Measurements from ENCODE around the gene SCYGR2.

SCYGR2 gene

DNA sequence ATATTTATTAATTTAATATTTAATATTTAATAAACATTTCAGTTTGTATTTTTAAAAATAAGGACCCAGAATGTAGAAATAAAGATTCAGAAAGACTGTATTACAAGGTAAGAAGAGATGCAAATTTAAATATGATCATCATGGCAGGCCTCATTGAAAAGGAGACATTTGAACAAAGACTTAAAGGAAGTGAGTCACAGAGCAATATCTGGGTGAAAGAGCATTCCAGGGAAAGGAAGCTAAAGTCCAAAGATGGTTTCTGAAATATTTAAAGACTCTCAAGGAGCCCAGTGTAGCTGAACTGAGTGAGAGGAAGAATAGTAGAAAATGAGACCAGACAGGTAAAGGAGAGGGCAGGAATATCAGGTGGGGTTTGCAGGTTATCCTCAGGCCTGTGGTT lies 24.5 kb downstream of the SCYGR2 start:
- H3K9me3 Mint-ChIP-seq (ENCODE audit: low read depth), result no peaks in the 10 kb centered on the region
- H3K4me3 Mint-ChIP-seq, result no peak overlapping the region
- H3K36me3 Mint-ChIP-seq, result no peaks in the 10 kb centered on the region
- H3K4me1 Mint-ChIP-seq (ENCODE audit: low read depth), result no peaks in the 10 kb centered on the region
- H3K27me3 Mint-ChIP-seq, result no peaks in the 10 kb centered on the region
- H3K27ac Mint-ChIP-seq, result no peak overlapping the region

- Mint-ChIP-seq H3K4me1 (ENCODE audit: low read depth) (no peaks in the 10 kb centered on the region), H3K4me3 (no peak overlapping the region), H3K36me3 (no peaks in the 10 kb centered on the region), H3K27ac (no peak overlapping the region), H3K9me3 (ENCODE audit: low read depth) (no peaks in the 10 kb centered on the region), H3K27me3 (peaks cover 7% of the 10 kb centered on the region)
These were observed 26.7 kb downstream of the SCYGR2 start for GRCh38 chr2:227625420-227625819.

- H3K27me3 Mint-ChIP-seq, result peaks cover 7% of the 10 kb centered on the region
- no peaks in the 10 kb centered on the region for H3K4me1 Mint-ChIP-seq (ENCODE audit: low read depth)
- no peak overlapping the region for H3K27ac Mint-ChIP-seq
- no peak overlapping the region for H3K4me3 Mint-ChIP-seq
- no peaks in the 10 kb centered on the region for H3K9me3 Mint-ChIP-seq (ENCODE audit: low read depth)
- H3K36me3 Mint-ChIP-seq, result no peaks in the 10 kb centered on the region
These were observed 28.0 kb downstream of the SCYGR2 start for GRCh38 chr2:227626580-227627151.

- Mint-ChIP-seq H3K27ac (no peak overlapping the region), H3K4me3 (no peak overlapping the region), H3K36me3 (no peaks in the 10 kb centered on the region), H3K4me1 (ENCODE audit: low read depth) (no peaks in the 10 kb centered on the region), H3K27me3 (peaks cover 7% of the 10 kb centered on the region), H3K9me3 (ENCODE audit: low read depth) (no peaks in the 10 kb centered on the region)
These were observed 29.1 kb downstream of the SCYGR2 start for GRCh38 chr2:227627769-227628168.

DNA sequence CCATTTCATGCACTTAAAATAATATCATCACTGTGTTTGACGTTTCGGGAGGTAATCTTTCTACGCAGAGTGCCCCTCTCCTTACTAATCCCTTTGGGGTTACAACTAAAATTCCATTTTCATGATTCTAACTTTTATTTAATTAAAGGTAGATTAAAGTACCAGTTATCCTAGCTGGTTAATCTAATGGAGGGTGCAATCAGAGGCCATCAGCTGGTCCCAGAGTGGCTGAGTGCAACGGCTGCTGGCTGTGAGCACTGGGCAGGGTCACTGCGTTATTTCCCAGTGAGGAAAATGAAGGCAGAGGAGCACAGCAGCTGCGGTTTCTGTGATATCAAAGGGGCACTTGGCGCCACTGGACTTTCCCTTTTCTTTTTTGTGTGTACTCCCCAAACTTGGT lies 30.7 kb downstream of the SCYGR2 start:
- peaks cover 7% of the 10 kb centered on the region for H3K27me3 Mint-ChIP-seq

GRCh38 chr2:227630322-227630721 lies 31.6 kb downstream of the SCYGR2 start:
- no peak overlapping the region for H3K4me3 Mint-ChIP-seq
- no peaks in the 10 kb centered on the region for H3K36me3 Mint-ChIP-seq
- no peaks in the 10 kb centered on the region for H3K4me1 Mint-ChIP-seq (ENCODE audit: low read depth)
- peaks cover 7% of the 10 kb centered on the region for H3K27me3 Mint-ChIP-seq
- no peaks in the 10 kb centered on the region for H3K9me3 Mint-ChIP-seq (ENCODE audit: low read depth)
- H3K27ac Mint-ChIP-seq, result no peak overlapping the region

More for the DNA sequence above, 30.7 kb downstream of the SCYGR2 start:
- no peak overlapping the region for H3K27ac Mint-ChIP-seq
- H3K4me1 Mint-ChIP-seq (ENCODE audit: low read depth), result no peaks in the 10 kb centered on the region
- no peak overlapping the region for H3K4me3 Mint-ChIP-seq
- no peaks in the 10 kb centered on the region for H3K9me3 Mint-ChIP-seq (ENCODE audit: low read depth)
- H3K36me3 Mint-ChIP-seq, result no peaks in the 10 kb centered on the region

GRCh38 chr2:227632827-227633226 lies 34.1 kb downstream of the SCYGR2 start:
- Mint-ChIP-seq H3K36me3 (no peaks in the 10 kb centered on the region), H3K4me3 (no peak overlapping the region), H3K27me3 (peaks cover 7% of the 10 kb centered on the region), H3K27ac (no peak overlapping the region), H3K9me3 (ENCODE audit: low read depth) (no peaks in the 10 kb centered on the region), H3K4me1 (ENCODE audit: low read depth) (no peaks in the 10 kb centered on the region)

- H3K27me3 Mint-ChIP-seq, result peaks cover 3% of the 10 kb centered on the region
- no peaks in the 10 kb centered on the region for H3K36me3 Mint-ChIP-seq
- no peaks in the 10 kb centered on the region for H3K4me1 Mint-ChIP-seq (ENCODE audit: low read depth)
- no peak overlapping the region for H3K27ac Mint-ChIP-seq
- H3K4me3 Mint-ChIP-seq, result no peak overlapping the region
- H3K9me3 Mint-ChIP-seq (ENCODE audit: low read depth), result no peaks in the 10 kb centered on the region
These were observed 35.5 kb downstream of the SCYGR2 start for GRCh38 chr2:227634201-227634600.

DNA sequence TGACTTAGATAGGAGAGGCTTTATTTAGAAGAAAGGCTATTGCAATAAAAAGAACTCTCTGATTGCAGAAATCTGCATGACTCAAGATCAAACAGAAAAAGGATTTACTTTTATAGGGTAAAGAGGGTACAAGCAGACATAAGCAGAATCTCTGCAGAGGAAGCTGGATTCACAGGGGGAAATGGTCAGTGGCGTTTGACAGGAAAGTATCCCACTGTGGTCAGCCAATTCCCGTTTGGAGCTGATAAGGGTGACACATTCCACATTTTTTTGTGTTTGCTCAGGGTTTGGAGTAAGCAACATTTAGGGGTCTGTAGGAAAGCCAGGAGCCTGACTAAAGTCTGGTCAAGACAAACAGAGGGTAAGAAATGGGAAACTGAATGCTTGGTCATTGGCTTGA lies 44.0 kb downstream of the SCYGR2 start:
- no peaks in the 10 kb centered on the region for H3K36me3 Mint-ChIP-seq

GRCh38 chr2:227643990-227644551 lies 45.4 kb downstream of the SCYGR2 start:
- no peak overlapping the region for H3K4me3 Mint-ChIP-seq
- H3K27ac Mint-ChIP-seq, result no peak overlapping the region
- no peaks in the 10 kb centered on the region for H3K27me3 Mint-ChIP-seq
- no peaks in the 10 kb centered on the region for H3K36me3 Mint-ChIP-seq
- no peaks in the 10 kb centered on the region for H3K9me3 Mint-ChIP-seq (ENCODE audit: low read depth)
- H3K4me1 Mint-ChIP-seq (ENCODE audit: low read depth), result no peaks in the 10 kb centered on the region

More for the DNA sequence above, 44.0 kb downstream of the SCYGR2 start:
- no peaks in the 10 kb centered on the region for H3K4me1 Mint-ChIP-seq (ENCODE audit: low read depth)
- H3K27ac Mint-ChIP-seq, result no peak overlapping the region
- H3K27me3 Mint-ChIP-seq, result no peaks in the 10 kb centered on the region
- H3K4me3 Mint-ChIP-seq, result no peak overlapping the region
- H3K9me3 Mint-ChIP-seq (ENCODE audit: low read depth), result no peaks in the 10 kb centered on the region
